Tibial nerve (tissue), 4 donors: ENCODE measurements around the gene PIMREG. TPM values are rescaled to one million over a fixed set of nuclear protein-coding genes. Genes with fewer than 3 reads are reported as not detected.

Experiments used
- DNase-seq, 2 donors: peaks; one replicate each; pipeline ENCODE4 v3.0.0-alpha.2; 2019; ENCODE audit warnings: low spot score in 2 of 2
- H3K27ac ChIP-seq, 4 donors: fragments of 200-600 bp; sonication (generic) in 3 of 4; one replicate each; pipeline ENCODE4 v1.5.1; 2017 to 2019; ENCODE audit warnings: mild to moderate bottlenecking in 1 of 4
- H3K27me3 ChIP-seq, 2 donors: fragments of 200-600 bp; sonication (generic) in 1 of 2; one replicate each; pipeline versions ENCODE4 v1.5.1 to v1.6.0; 2017 to 2019
- H3K36me3 ChIP-seq, 3 donors: fragments of 200-600 bp; sonication (generic); one replicate each; pipeline ENCODE4 v1.5.1; 2018 to 2019
- H3K4me1 ChIP-seq, 4 donors: fragments of 200-600 bp; sonication (generic) in 3 of 4; one replicate each; pipeline ENCODE4 v1.5.1; 2017 to 2019
- H3K4me3 ChIP-seq, 4 donors: fragments of 200-600 bp; sonication (generic) in 3 of 4; one replicate each; pipeline ENCODE4 v1.5.1; 2017 to 2019; ENCODE audit warnings: mild to moderate bottlenecking in 1 of 4, moderate library complexity in 1 of 4
- H3K9me3 ChIP-seq, 4 donors: fragments of 200-600 bp; sonication (generic) in 3 of 4; one replicate each; pipeline ENCODE4 v1.5.1; 2017 to 2019
- CTCF ChIP-seq, 5 experiments: fragments of 200-600 bp in 3 of 5; fragments of 450-650 bp in 2 of 5; sonication (generic) in 3 of 5; IDR thresholded peaks; one replicate each; pipeline ENCODE4 v1.5.1; 2016 to 2019; ENCODE audit warnings: antibody characterized with exemption in 5 of 5, mild to moderate bottlenecking in 3 of 5, moderate library complexity in 2 of 5
- EP300 ChIP-seq, 2 donors: sonication (generic); formaldehyde crosslinking; IDR thresholded peaks; one replicate each; pipeline ENCODE4 v1.6.1; 2017; ENCODE audit warnings: antibody characterized with exemption in 2 of 2, mild to moderate bottlenecking in 1 of 2
- POLR2A ChIP-seq, 2 donors: fragments of 450-650 bp; IDR thresholded peaks; one replicate each; pipeline ENCODE4 v1.6.1; 2017; ENCODE audit warnings: antibody characterized with exemption in 2 of 2, mild to moderate bottlenecking in 2 of 2, moderate library complexity in 2 of 2
- WGBS, 2 donors: methylation state at CpG; one replicate each; pipeline ENCODE4 v1.1.5; 2018; 5-methylcytosine and 5-hydroxymethylcytosine counted together
- total RNA-seq, 4 donors: library from RNA; depleted of rRNA; stranded (reverse); fragments of >200 nt; gene quantifications; one replicate each; pipeline ENCODE4 v1.1.0, GENCODE V29; 2016

PIMREG gene
- total RNA-seq, 4 donors from 2014 or later: 0.42 to 0.59 TPM; not detected in 2

- 62 to 71% methylated on average over 14 to 17 of the region's 17 CpGs for WGBS, 2 donors
- H3K27me3 ChIP-seq: no peaks in the 10 kb centered on the region
- peaks cover 0 to 17% (median 0%) of the 10 kb centered on the region in 4 donors for H3K4me1 ChIP-seq
- peaks cover 0 to 7% (median 0%) of the 10 kb centered on the region in 4 donors for H3K9me3 ChIP-seq
- TF ChIP-seq POLR2A (IDR thresholded peaks at IDR 0.05) (no peak), EP300 (IDR thresholded peaks at IDR 0.05) (no peak), CTCF (IDR thresholded peaks at IDR 0.05) (no peak)
- H3K27ac ChIP-seq: no peak overlapping the region
- no peak overlapping the region for H3K4me3 ChIP-seq
- no peak for DNase-seq
- peaks cover 0 to 19% (median 0%) of the 10 kb centered on the region in 3 donors for H3K36me3 ChIP-seq
These were observed 26.7 kb downstream of the PIMREG start for GRCh38 chr17:6470751-6471521.

GRCh38 chr17:6471531-6472465 is 27.5 kb downstream of the PIMREG start:
- WGBS, 2 donors: 61 to 65% methylated on average over 18 of the region's 19 CpGs
- peaks cover 0 to 17% (median 0%) of the 10 kb centered on the region in 4 donors for H3K4me1 ChIP-seq
- H3K9me3 ChIP-seq: peaks cover 0 to 7% (median 0%) of the 10 kb centered on the region in 4 donors
- peaks cover 0 to 22% (median 0%) of the 10 kb centered on the region in 3 donors for H3K36me3 ChIP-seq
- no peak overlapping the region for H3K4me3 ChIP-seq
- DNase-seq: no peak
- H3K27me3 ChIP-seq: no peaks in the 10 kb centered on the region
- no peak overlapping the region for H3K27ac ChIP-seq
- TF ChIP-seq EP300 (IDR thresholded peaks at IDR 0.05) (no peak), POLR2A (IDR thresholded peaks at IDR 0.05) (no peak), CTCF (IDR thresholded peaks at IDR 0.05) (no peak)

- Histone ChIP-seq H3K9me3 (peaks cover 0 to 4% (median 0%) of the 10 kb centered on the region in 4 donors), H3K4me3 (no peak overlapping the region), H3K27me3 (no peaks in the 10 kb centered on the region), H3K27ac (no peak overlapping the region), H3K4me1 (peaks cover 0 to 17% (median 0%) of the 10 kb centered on the region in 4 donors), H3K36me3 (peaks cover 0 to 25% (median 0%) of the 10 kb centered on the region in 3 donors)
- WGBS, 2 donors: 93 to 96% methylated on average over 10 of the region's 10 CpGs
- TF ChIP-seq CTCF (IDR thresholded peaks at IDR 0.05): no peak
- TF ChIP-seq EP300 (IDR thresholded peaks at IDR 0.05): no peak
- no peak for TF ChIP-seq POLR2A (IDR thresholded peaks at IDR 0.05)
- DNase-seq: no peak
These were observed 28.3 kb downstream of the PIMREG start for GRCh38 chr17:6472517-6472916.

- TF ChIP-seq CTCF (IDR thresholded peaks at IDR 0.05) (peak; percentile 78 to 89 (median 83)), POLR2A (IDR thresholded peaks at IDR 0.05) (no peak)
- peak; percentile 43 to 65 for DNase-seq
- Histone ChIP-seq H3K36me3 (peaks cover 0 to 17% (median 0%) of the 10 kb centered on the region in 3 donors), H3K4me1 (peaks cover 0 to 17% (median 0%) of the 10 kb centered on the region in 4 donors), H3K27ac (no peak overlapping the region), H3K9me3 (no peaks in the 10 kb centered on the region), H3K27me3 (no peaks in the 10 kb centered on the region), H3K4me3 (no peak overlapping the region)
- WGBS, 2 donors: 46 to 49% methylated on average over 14 of the region's 14 CpGs
These were observed 29.0 kb downstream of the PIMREG start for GRCh38 chr17:6473128-6473767.
